Suppressor macrophage treated with lipopolysaccharide for 1 hour (primary cell): ENCODE measurements around the gene IDE.
A peak's percentile ranks its signal among the peaks of the same experiment; 100 is the strongest.
"Not testable (repeated sequence)": the region's sequence is repeated elsewhere in the genome, so short reads cannot be mapped to it uniquely, and the experiment has no call there.

Experiments
- DNase-seq, 3 donors: peaks; one replicate each; pipeline ENCODE4 v3.0.0-alpha.2; 2020 to 2022

IDE gene

DNA sequence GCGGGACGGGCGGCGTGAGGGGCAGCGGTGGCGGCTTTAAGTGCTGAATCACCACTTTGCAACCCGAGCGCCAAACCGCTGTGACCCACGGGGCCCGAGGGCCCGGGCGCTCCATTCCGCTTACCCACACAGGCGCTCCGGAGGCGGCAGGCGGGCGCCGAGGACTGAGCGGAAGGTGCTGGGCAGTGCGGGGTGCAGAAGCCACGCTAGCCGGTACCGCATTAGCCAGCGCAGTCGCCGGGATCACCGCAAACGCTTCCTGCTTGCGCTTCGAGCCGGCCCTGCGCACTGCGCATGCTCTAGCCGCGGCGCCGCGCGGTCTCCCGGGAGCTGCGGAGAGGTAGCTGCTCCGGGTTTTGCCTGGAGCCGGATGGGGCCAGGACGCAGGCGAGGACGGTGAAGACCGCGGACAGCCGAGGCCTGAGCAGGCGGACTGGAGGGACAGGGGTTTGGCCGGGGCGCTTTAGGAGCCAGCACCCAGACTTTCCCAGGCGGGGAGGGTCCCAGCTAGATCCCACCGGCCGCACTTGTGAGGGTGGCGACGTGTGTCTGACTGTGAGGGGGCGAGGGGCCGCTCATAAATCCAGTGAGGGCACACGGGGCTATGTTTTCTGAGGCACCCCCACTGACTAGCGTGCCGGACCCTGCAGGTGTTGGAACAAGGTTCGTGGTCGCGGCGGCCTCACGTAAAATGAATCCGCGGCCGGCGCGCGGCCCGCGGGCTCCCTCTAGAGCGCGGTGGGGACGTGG, at the start of gene IDE:
Gene IDE (minus strand): TSS at position 296 of the 750 bp plus-strand sequence. CDS start 74 bp downstream, at position 222.
- DNase-seq: peak; percentile 87 to 94 (median 92)

- no peak for DNase-seq
These were observed 45.5 kb upstream of the IDE start for GRCh38 chr10:92619368-92619767.

GRCh38 chr10:92615515-92615914, 41.6 kb upstream of the IDE start:
- DNase-seq: peak in 1 of 3 donors; percentile 16

GRCh38 chr10:92604841-92605240, 30.9 kb upstream of the IDE start:
- no peak for DNase-seq

DNA sequence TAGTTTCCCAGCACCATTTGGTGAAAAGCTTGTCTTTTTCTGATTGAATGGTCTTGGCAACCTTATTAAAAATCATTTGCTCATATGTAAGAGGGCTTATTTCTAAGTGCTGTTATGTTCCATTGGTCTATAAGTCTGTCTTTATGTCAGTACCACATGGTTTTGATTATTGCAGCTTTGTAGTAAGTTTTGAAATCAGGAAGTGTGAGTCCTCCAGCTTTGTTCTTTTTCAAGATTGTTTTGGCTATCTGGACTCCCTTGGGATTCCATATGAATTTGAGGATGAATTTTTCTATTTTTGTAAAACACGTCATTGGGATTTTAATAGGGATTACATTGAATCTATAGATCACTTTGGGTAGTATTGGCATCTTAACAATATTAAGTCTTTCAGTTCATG, 24.4 kb upstream of the IDE start:
- DNase-seq: no peak

DNA sequence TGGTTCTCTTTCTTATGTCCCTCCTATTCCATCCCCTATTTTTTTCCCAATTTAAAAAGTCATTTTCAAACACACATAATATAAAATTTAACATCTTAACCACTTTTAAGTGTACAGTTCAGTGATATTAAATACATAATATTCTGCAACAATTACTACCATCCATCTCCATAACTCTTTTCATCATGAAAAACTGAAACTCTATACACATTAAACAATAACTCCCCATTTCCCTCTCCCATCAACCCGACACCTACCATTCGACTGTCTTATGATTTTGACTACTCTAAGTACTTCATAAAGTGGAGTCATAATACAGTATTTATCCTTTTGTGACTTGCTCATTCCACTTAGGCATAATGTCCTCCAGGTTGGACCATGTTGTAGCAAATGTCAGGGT, 21.6 kb upstream of the IDE start:
- DNase-seq: no peak

- peak in 2 of 3 donors; percentile 11 to 29 for DNase-seq
These were observed 20.0 kb upstream of the IDE start for GRCh38 chr10:92593619-92594588.

DNA sequence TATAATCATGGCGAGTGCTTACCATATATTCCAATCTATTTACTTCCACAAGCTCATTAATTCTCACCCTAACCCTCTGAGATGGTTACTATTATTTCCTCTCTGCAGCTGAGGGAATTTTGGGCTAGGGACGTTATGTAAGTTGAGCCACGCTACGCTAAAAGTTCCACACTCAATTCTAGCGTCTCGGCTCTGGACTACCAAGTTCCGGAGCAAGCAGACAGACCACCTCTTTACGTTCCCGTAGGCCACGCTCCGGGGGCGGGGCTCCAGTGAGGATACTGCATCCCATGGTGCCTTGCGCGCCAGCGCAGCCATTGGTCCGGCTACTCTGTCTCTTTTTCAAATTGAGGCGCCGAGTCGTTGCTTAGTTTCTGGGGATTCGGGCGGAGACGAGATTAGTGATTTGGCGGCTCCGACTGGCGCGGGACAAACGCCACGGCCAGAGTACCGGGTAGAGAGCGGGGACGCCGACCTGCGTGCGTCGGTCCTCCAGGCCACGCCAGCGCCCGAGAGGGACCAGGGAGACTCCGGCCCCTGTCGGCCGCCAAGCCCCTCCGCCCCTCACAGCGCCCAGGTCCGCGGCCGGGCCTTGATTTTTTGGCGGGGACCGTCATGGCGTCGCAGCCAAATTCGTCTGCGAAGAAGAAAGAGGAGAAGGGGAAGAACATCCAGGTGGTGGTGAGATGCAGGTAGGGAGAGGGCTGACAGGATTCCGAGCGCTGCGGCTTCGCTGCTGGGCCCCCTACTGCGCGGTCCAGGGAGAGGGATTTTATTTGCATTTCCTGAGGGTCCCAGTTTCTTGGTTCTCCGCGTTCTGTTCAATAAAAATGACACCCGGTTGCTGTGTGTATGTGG, 19.1 kb upstream of the IDE start, which contains the start of gene KIF11:
Gene KIF11 (plus strand): TSS at position 370 of the 858 bp plus-strand sequence. CDS start 246 bp downstream, at position 616.
- DNase-seq: peak; percentile 97 to 99 (median 99)

DNA sequence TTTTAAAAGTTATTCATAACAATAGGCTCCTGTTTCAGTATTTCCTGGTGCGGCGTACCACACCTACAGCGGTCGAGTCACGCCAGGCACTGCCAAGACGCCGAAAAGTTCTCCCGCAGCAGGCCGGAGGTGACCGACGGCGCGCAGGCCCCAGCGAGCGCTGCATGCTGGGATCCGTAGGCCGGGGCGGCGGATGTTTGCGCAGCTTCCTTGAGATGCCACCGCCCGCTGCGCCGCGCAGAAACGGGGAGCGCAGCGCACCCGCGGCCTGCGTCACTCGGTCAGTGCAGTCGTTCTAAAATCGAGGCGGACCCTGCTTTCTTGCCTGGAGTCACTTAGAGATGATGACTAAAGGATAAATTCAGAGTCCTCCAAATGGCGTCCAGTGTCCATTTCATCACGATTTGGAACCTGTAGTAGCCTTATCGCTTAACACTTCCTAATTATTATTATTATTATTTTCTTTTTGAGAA, 17.7 kb upstream of the IDE start:
- DNase-seq: peak; percentile 94 to 96 (median 96)

DNA sequence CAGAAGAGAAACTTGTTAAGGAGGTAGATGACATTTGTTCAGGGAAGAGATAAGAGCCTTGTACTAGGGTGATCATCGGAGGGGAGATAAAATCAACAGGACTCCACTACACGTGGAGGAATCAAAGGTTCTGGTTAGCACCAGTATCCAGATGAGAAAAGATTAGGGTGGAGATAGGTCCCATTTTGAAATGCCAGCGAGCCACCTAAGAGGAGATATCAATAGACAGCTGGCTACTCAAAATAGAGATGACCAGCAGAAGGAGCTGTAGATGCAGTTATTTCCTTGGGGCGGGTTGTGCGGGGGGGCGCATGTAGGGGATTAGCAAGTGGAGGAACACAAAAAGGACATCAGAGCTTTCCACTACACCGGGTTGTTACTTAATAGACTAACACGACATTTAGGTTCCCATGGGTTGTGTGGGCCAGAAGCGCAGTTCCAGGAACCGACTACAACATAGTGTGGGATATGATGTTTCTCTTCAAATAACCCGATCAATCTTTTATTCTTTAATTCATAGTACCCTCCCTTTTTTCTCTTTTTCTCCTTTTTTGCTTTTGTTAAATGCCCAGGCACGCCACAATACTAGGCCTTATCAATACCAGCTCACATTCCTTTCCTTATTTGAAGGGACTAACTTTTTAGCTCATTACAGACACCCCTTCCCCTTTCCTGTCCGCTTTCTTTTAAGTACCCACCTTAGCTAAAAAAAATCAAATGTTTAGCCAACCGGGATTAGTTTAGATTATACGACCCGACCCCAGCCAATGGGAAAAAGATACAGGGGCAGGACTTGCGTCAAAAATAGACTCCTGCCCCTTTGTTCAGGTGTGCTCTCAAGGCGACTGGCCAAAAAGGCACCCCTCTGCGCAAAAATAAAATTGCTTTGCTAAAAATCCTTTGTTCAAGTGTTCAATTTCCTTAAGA, 17.0 kb upstream of the IDE start:
- DNase-seq: peak; percentile 30 to 63 (median 36)

GRCh38 chr10:92582347-92582746, 8.5 kb upstream of the IDE start:
- not testable (repeated sequence) for DNase-seq

DNA sequence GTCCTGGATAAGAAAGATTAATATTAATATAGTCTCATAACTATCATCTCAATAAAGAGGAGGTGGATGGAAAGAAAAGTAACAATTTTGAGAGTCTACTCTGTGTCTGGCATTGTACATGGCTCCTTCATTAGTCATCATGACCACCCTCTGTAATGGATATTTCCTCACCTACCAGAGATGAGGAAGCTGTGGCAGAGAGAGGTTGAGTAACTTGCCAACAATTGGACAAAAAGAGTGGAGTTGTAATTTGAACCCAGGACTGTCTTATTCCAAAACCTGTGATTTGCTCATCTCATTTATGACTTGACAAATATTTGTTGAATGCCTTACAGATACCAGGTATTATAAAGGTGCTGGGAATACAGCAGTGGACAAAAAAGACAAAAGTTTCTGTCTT, 2.1 kb upstream of the IDE start:
- DNase-seq: peak; percentile 54 to 75 (median 72)

DNA sequence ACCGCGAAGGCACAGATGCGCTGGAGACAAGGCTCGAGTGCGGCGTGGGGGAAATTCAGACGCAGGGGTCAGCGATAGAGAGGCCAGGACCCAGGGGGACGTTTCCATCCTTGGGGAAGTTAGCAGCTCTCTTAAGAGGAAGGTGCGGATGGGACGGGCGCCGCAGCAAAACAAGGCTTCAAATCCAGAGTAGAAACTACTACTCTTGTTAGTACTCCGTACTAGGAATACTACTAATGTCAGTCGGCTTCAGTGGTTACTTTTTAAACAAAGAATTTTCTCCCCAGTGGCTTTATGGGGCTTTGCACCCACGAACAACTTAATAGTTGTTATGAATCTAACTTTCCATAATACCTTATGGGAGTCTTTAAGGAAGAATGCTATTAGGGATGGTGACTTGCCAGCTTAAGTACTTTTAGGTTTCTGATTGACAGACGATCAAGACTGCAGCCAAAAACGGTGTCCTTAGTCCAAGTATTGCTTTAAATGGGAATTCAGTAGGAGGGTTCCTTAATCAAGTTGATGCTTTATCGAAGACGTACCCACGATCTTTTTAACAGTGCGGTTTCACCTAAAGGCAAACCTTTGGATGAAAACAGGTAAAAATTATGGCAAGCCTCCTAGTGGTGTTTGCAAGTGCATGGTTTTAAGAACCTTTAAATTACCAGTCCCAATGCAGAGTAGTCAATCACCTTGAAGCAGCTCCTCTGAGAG, 812 bp upstream of the IDE start:
- DNase-seq: peak in 1 of 3 donors; percentile 85

DNA sequence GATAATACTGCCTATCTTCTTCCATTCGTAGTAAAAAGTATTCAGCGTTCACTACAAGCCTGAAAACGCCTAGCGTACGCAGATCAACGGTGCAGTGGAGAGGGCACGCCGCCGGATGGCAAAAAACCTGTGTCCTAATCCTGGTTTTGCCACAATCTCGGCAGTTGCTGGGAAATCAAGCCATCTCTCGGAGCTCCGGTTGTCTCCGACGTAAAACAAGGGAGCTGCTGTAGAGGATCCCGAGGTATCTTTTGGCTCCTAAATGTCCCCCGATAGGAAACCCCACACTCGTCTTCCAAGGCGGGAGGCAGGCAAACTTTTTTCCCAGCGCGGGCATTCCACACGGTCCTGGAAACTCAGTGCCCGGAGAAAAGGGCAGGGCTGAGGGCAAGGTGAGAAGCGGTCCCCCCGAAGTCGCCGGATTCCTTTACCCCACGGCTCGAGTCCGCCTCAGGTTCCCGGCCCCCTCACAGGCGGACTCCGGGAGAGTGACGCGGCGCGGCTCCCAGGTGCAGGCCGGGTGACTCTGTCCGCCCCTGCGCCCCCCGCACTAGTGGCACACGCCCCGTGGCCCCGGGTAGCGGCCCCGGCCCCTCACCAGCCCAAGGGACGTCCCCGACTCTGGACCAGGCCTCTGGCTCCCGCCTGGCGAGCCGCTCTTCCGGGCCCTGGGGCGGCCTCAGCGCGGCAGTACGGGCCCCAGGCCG, 649 bp downstream of the IDE start:
- peak; percentile 56 to 68 (median 58) for DNase-seq

GRCh38 chr10:92572362-92573090, 1.4 kb downstream of the IDE start:
- DNase-seq: no peak

- no peak for DNase-seq
These were observed 2.2 kb downstream of the IDE start for GRCh38 chr10:92571649-92572048.

- DNase-seq: not testable (repeated sequence)
These were observed 4.2 kb downstream of the IDE start for GRCh38 chr10:92569663-92570062.

DNA sequence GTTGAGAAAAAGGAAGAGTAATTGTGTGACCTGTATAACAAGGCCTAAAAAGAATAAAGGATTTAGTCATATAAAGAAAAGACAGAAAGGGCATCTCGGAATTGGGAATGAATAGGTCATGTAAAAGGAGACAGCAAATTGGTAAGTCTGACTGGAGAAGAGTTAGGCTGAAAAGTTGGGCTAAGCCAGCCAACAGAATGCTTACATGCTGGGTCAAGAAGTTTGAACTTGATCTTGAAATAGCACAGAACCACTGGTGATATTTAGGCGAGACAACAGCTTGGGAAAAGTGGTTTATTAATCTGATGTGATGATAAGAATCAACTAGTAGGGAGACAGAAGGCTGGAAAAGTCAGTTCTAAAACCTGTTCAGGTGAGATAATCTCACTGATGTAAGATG, 4.8 kb downstream of the IDE start:
- no peak for DNase-seq

- peak; percentile 19 to 56 (median 49) for DNase-seq
These were observed 5.8 kb downstream of the IDE start for GRCh38 chr10:92567952-92568600.
